ENCODE results near the gene CEACAM18. TPM values are rescaled to one million over a fixed set of nuclear protein-coding genes. Genes with fewer than 3 reads are reported as not detected.

Gene CEACAM18
- total RNA-seq, 1 donor from 2014 or later = not detected

- Mint-ChIP-seq H3K4me1 (ENCODE audit: unreplicated experiment) (no peaks in the 10 kb centered on the region), H3K27me3 (peaks cover 6% of the 10 kb centered on the region), H3K9me3 (no peaks in the 10 kb centered on the region), H3K36me3 (no peaks in the 10 kb centered on the region), H3K4me3 (no peak within 1 kb of the TSS), H3K27ac (no peak within 1 kb of the TSS)
- no peak for TF ChIP-seq CTCF (conservative IDR thresholded peaks at IDR 0.05)
- no peak for DNase-seq (ENCODE audit: extremely low spot score, unreplicated experiment)
Observed at GRCh38 chr19:51501594-51502263, 23.4 kb downstream of the CEACAM18 start, which contains the start of gene SIGLEC12. TSS of gene SIGLEC12 (minus strand) at chr19:51501800. CDS start at chr19:51501733, 67 bp downstream.

- Mint-ChIP-seq H3K27ac (no peak overlapping the region), H3K4me1 (ENCODE audit: unreplicated experiment) (no peaks in the 10 kb centered on the region), H3K36me3 (no peaks in the 10 kb centered on the region), H3K4me3 (no peak overlapping the region), H3K9me3 (no peaks in the 10 kb centered on the region), H3K27me3 (peaks cover 6% of the 10 kb centered on the region)
- DNase-seq (ENCODE audit: extremely low spot score, unreplicated experiment) = no peak
- TF ChIP-seq CTCF (conservative IDR thresholded peaks at IDR 0.05) = no peak
Observed at GRCh38 chr19:51503286-51503817, 25.0 kb downstream of the CEACAM18 start.

- TF ChIP-seq CTCF (conservative IDR thresholded peaks at IDR 0.05) = no peak
- Mint-ChIP-seq H3K4me1 (ENCODE audit: unreplicated experiment) (no peaks in the 10 kb centered on the region), H3K4me3 (no peak overlapping the region), H3K36me3 (no peaks in the 10 kb centered on the region), H3K9me3 (no peaks in the 10 kb centered on the region), H3K27ac (no peak overlapping the region), H3K27me3 (peaks cover 3% of the 10 kb centered on the region)
- DNase-seq (ENCODE audit: extremely low spot score, unreplicated experiment) = no peak
Observed at GRCh38 chr19:51503896-51504295, 25.6 kb downstream of the CEACAM18 start.

GRCh38 chr19:51505904-51506303 is 27.6 kb downstream of the CEACAM18 start:
- TF ChIP-seq CTCF (conservative IDR thresholded peaks at IDR 0.05) = no peak
- no peak overlapping the region for H3K27ac Mint-ChIP-seq
- H3K9me3 Mint-ChIP-seq = no peaks in the 10 kb centered on the region
- H3K36me3 Mint-ChIP-seq = no peaks in the 10 kb centered on the region
- H3K4me3 Mint-ChIP-seq = no peak overlapping the region
- H3K27me3 Mint-ChIP-seq = peaks cover 7% of the 10 kb centered on the region
- DNase-seq (ENCODE audit: extremely low spot score, unreplicated experiment) = no peak
- H3K4me1 Mint-ChIP-seq (ENCODE audit: unreplicated experiment) = no peaks in the 10 kb centered on the region

- no peak for TF ChIP-seq CTCF (conservative IDR thresholded peaks at IDR 0.05)
- no peak overlapping the region for H3K4me3 Mint-ChIP-seq
- H3K27ac Mint-ChIP-seq = no peak overlapping the region
- no peaks in the 10 kb centered on the region for H3K36me3 Mint-ChIP-seq
- no peak for DNase-seq (ENCODE audit: extremely low spot score, unreplicated experiment)
- H3K4me1 Mint-ChIP-seq (ENCODE audit: unreplicated experiment) = no peaks in the 10 kb centered on the region
- H3K27me3 Mint-ChIP-seq = peaks cover 9% of the 10 kb centered on the region
- H3K9me3 Mint-ChIP-seq = no peaks in the 10 kb centered on the region
Observed at GRCh38 chr19:51507192-51507591, 28.9 kb downstream of the CEACAM18 start.

Measured in type B pancreatic cell (in vitro differentiated cells).